ENCODE data around the gene SPCS3.

Gene SPCS3

GRCh38 chr4:176302283-176303275 lies 17.2 kb upstream of the SPCS3 start:
- no peak for TF ChIP-seq CTCF (IDR thresholded peaks at IDR 0.05; ENCODE audit: insufficient read depth, missing control alignments)
- DNase-seq (ENCODE audit: insufficient read length, low spot score) (no peak), FAIRE-seq (no peak)

- TF ChIP-seq CTCF (IDR thresholded peaks at IDR 0.05; ENCODE audit: insufficient read depth, missing control alignments), result no peak
- DNase-seq (ENCODE audit: insufficient read length, low spot score), result no peak
- FAIRE-seq, result no peak
Observed at GRCh38 chr4:176303938-176304337, 15.8 kb upstream of the SPCS3 start.

GRCh38 chr4:176306837-176307665 lies 12.7 kb upstream of the SPCS3 start:
- FAIRE-seq (no peak), DNase-seq (ENCODE audit: insufficient read length, low spot score) (no peak)
- no peak for TF ChIP-seq CTCF (IDR thresholded peaks at IDR 0.05; ENCODE audit: insufficient read depth, missing control alignments)

GRCh38 chr4:176307666-176307930 lies 12.2 kb upstream of the SPCS3 start:
- FAIRE-seq (no peak), DNase-seq (ENCODE audit: insufficient read length, low spot score) (no peak)
- TF ChIP-seq CTCF (IDR thresholded peaks at IDR 0.05; ENCODE audit: insufficient read depth, missing control alignments), result no peak

GRCh38 chr4:176308441-176308840 lies 11.3 kb upstream of the SPCS3 start:
- TF ChIP-seq CTCF (IDR thresholded peaks at IDR 0.05; ENCODE audit: insufficient read depth, missing control alignments), result no peak
- no peak for DNase-seq (ENCODE audit: insufficient read length, low spot score)
- FAIRE-seq, result no peak

GRCh38 chr4:176309046-176309445 lies 10.7 kb upstream of the SPCS3 start:
- FAIRE-seq (no peak), DNase-seq (ENCODE audit: insufficient read length, low spot score) (no peak)
- no peak for TF ChIP-seq CTCF (IDR thresholded peaks at IDR 0.05; ENCODE audit: insufficient read depth, missing control alignments)
